Natural killer cell (primary cell): ENCODE data around the gene LRIT2. TPM values are rescaled to one million over a fixed set of nuclear protein-coding genes. Genes with fewer than 3 reads are reported as not detected.

Experiments
- ATAC-seq, 3 donors: fragments of 150-1000 bp in 2 of 3; fragments of 200-7000 bp in 1 of 3; cut with Tn5 transposase; 1 replicate in 1 of 3; 2 replicates in 2 of 3; pipeline ENCODE4 v1.10.0; 2021; ENCODE audit warnings: mild to moderate bottlenecking in 2 of 3, moderate library complexity in 2 of 3
- DNase-seq, 2 donors: peaks; one replicate each; pipeline versions ENCODE4 v3.0.0 to v3.0.0-alpha.2; 2013 to 2021; ENCODE audit warnings: mixed read lengths in 1 of 2
- H3K27ac ChIP-seq: one replicate; pipeline ENCODE4 v1.5.1; 2013; ENCODE audit warnings: mild to moderate bottlenecking, low read length
- H3K27me3 ChIP-seq: one replicate; pipeline ENCODE4 v1.6.1; 2013; ENCODE audit warnings: low read length; ENCODE audit not compliant: control insufficient read depth, insufficient read depth
- H3K36me3 ChIP-seq: one replicate; pipeline ENCODE4 v1.6.1; 2013; ENCODE audit warnings: low read length; ENCODE audit not compliant: control insufficient read depth, insufficient read depth
- H3K4me1 ChIP-seq: one replicate; pipeline ENCODE4 v1.6.1; 2013; ENCODE audit warnings: low read length; ENCODE audit not compliant: control insufficient read depth, insufficient read depth
- H3K4me3 ChIP-seq: one replicate; pipeline ENCODE4 v1.5.1; 2013; ENCODE audit warnings: low read length
- H3K9me3 ChIP-seq: one replicate; pipeline ENCODE4 v1.6.1; 2013; ENCODE audit warnings: low read length; ENCODE audit not compliant: control insufficient read depth, insufficient read depth
- H3K27ac Mint-ChIP-seq, 2 donors: one replicate each; pipeline ENCODE4 v1.8.0; 2022; ENCODE audit warnings: mild to moderate bottlenecking in 2 of 2, mixed read lengths in 2 of 2, moderate library complexity in 1 of 2
- H3K27me3 Mint-ChIP-seq, 2 donors: one replicate each; pipeline ENCODE4 v1.8.0; 2022; ENCODE audit warnings: low read depth in 2 of 2, mixed read lengths in 2 of 2
- H3K36me3 Mint-ChIP-seq: one replicate; pipeline ENCODE4 v1.8.0; 2022; ENCODE audit warnings: mixed read lengths
- H3K4me1 Mint-ChIP-seq, 2 donors: one replicate each; pipeline ENCODE4 v1.8.0; 2022; ENCODE audit warnings: mixed read lengths in 2 of 2
- H3K4me3 Mint-ChIP-seq: one replicate; pipeline ENCODE4 v1.8.0; 2022; ENCODE audit warnings: mild to moderate bottlenecking, moderate library complexity, mixed read lengths
- H3K9me3 Mint-ChIP-seq, 2 donors: one replicate each; pipeline ENCODE4 v1.8.0; 2022; ENCODE audit warnings: mixed read lengths in 2 of 2
- WGBS: methylation state at CpG from one replicate; pipeline ENCODE4 v1.1.7; 2013; ENCODE audit warnings: missing lambda C conversion rate; ENCODE audit not compliant: insufficient coverage; 5-methylcytosine and 5-hydroxymethylcytosine counted together
- intact Hi-C: fragments of 100-400 bp; cut with micrococcal nuclease; formaldehyde crosslinking; loops from one replicate; pipeline ENCODE4 v1.14.2; 2022
- total RNA-seq, 4 donors: library from RNA; stranded (reverse); fragments of 120-200 nt in 1 of 4; gene quantifications; one replicate each; pipeline versions ENCODE4 v1.2.3 to v1.2.4, GENCODE V29; 2013 to 2022
- TF ChIP-seq, protein P1 (sequence below): fragments of 200-600 bp; IDR thresholded peaks from one replicate; pipeline ENCODE4 v1.8.0; 2022; ENCODE audit warnings: antibody characterized with exemption

Gene LRIT2
- total RNA-seq, 3 donors from 2014 or later (not counting 1 experiment from before 2014, with no cell fraction given): not detected

DNA sequence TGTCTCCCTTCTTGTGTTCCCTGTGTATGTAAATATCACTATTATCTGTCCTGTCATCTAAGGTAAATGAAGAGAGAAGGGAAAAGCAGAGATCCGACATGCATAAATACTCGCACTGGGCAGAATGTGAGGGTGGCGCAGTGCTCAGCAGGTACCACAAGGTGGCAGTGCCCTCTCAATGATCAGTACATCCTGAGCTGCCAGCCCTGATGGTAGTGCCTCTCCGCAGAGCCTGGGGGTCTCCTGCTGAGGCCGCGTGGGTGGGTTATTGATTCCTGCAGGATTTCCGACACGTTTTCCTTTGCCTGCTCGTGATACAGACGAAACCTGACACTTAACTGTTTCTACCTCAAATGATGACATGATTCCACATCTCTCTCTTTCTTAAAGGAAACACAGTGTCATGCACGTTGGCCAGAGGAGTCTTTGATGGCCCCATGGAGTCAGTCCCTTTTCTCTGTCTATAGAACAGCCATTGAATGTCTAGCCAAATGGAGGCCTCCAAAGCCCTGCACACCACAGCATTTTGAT is 39.3 kb upstream of the LRIT2 start:
- 10% methylated on average over 11 of the region's 11 CpGs for WGBS
- no peaks in the 10 kb centered on the region for H3K36me3 Mint-ChIP-seq
- H3K27me3 ChIP-seq: no peaks in the 10 kb centered on the region
- no peak overlapping the region for H3K4me3 ChIP-seq
- ATAC-seq (peak; percentile 84 to 98 (median 96)), DNase-seq (peak; percentile 62 to 85)
- no peaks in the 10 kb centered on the region for H3K9me3 ChIP-seq
- TF ChIP-seq, protein P1, sequence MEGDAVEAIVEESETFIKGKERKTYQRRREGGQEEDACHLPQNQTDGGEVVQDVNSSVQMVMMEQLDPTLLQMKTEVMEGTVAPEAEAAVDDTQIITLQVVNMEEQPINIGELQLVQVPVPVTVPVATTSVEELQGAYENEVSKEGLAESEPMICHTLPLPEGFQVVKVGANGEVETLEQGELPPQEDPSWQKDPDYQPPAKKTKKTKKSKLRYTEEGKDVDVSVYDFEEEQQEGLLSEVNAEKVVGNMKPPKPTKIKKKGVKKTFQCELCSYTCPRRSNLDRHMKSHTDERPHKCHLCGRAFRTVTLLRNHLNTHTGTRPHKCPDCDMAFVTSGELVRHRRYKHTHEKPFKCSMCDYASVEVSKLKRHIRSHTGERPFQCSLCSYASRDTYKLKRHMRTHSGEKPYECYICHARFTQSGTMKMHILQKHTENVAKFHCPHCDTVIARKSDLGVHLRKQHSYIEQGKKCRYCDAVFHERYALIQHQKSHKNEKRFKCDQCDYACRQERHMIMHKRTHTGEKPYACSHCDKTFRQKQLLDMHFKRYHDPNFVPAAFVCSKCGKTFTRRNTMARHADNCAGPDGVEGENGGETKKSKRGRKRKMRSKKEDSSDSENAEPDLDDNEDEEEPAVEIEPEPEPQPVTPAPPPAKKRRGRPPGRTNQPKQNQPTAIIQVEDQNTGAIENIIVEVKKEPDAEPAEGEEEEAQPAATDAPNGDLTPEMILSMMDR: peak; percentile 97
- intact Hi-C loops: loop anchor here (1.0 to 5.0 kb wide), 3 partner anchors 68 to 273 kb away; no protein-coding TSS in a partner anchor
- no peak overlapping the region for H3K27ac Mint-ChIP-seq
- peaks cover 25 to 33% of the 10 kb centered on the region in 2 donors for H3K27me3 Mint-ChIP-seq
- peaks cover 12 to 16% of the 10 kb centered on the region in 2 donors for H3K4me1 Mint-ChIP-seq
- no peaks in the 10 kb centered on the region for H3K9me3 Mint-ChIP-seq
- H3K4me3 Mint-ChIP-seq: no peak overlapping the region
- H3K27ac ChIP-seq: no peak overlapping the region
- peaks cover 5% of the 10 kb centered on the region for H3K4me1 ChIP-seq
- H3K36me3 ChIP-seq: no peaks in the 10 kb centered on the region

DNA sequence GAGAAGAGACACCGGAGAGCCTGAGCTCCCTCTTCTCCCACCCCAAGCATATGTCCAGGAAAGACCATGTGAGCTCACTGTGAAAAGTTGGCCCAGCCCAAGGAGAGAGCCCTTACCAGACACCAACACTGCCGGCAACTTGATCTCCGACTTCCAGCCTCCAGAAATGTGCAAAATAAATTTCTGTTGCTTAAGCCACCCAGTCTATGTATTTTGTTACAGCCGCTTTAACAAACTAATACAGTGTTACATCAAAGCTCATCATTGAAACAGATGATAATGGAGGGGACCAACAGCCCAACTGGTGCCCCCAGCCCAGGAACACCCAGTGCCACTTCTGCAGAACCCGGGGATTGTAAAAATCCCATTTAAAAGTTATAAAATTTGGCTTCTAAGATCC is 38.4 kb upstream of the LRIT2 start:
- H3K27ac ChIP-seq: no peak overlapping the region
- Mint-ChIP-seq H3K27ac (no peak overlapping the region), H3K4me1 (peaks cover 12 to 16% of the 10 kb centered on the region in 2 donors), H3K9me3 (no peaks in the 10 kb centered on the region), H3K4me3 (no peak overlapping the region), H3K27me3 (peaks cover 23 to 33% of the 10 kb centered on the region in 2 donors), H3K36me3 (no peaks in the 10 kb centered on the region)
- no peak for ATAC-seq
- no peaks in the 10 kb centered on the region for H3K36me3 ChIP-seq
- no peaks in the 10 kb centered on the region for H3K27me3 ChIP-seq
- no peak for DNase-seq
- H3K4me3 ChIP-seq: no peak overlapping the region
- WGBS: 93% methylated on average over 5 of the region's 5 CpGs
- TF ChIP-seq, protein P1: no peak
- intact Hi-C loops: loop anchor here (1.0 kb wide), 1 partner anchor 274 kb away; no protein-coding TSS in a partner anchor
- H3K4me1 ChIP-seq: peaks cover 5% of the 10 kb centered on the region
- H3K9me3 ChIP-seq: no peaks in the 10 kb centered on the region

DNA sequence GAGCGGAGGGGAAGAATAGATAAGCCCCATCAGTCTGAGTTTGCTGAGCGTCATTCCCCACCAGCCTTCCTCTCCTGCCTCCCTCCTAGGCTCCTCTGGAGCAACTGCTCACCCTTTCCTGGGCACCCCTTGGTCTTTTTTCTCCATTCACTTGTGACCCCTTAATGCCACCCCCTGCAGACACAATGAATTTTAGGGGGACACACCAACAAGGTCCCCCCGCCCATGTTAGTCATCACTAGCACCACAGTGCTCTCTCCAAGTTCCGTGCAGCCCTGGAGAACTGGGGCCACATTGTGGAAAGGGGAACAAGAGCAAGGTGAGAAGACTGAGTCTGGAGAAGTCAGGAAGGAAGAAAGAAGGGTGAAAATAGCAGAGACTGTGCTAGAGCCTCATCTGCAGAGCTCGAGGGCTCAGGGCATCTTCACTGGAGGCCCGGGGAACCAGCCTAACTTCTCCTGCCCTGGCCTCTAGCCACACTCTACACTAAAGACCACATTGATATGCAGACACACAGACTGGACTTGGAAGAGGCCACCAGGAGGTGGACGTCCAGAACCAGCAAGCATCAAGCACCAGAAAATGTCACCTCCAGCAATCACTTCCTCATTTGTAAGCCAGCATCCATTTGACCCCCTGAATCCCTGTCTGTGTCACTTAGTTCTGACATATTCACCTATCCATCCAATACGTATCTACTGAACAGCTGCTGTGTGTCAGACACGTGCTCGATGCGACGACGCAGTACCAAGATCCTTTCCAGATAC is 37.0 kb upstream of the LRIT2 start:
- ATAC-seq (no peak), DNase-seq (no peak)
- H3K27ac ChIP-seq: no peak overlapping the region
- Mint-ChIP-seq H3K9me3 (no peaks in the 10 kb centered on the region), H3K27me3 (peaks cover 24 to 30% of the 10 kb centered on the region in 2 donors), H3K36me3 (no peaks in the 10 kb centered on the region), H3K27ac (no peak overlapping the region), H3K4me1 (peaks cover 6 to 9% of the 10 kb centered on the region in 2 donors), H3K4me3 (no peak overlapping the region)
- intact Hi-C loops: no loop called here
- no peak overlapping the region for H3K4me3 ChIP-seq
- no peaks in the 10 kb centered on the region for H3K27me3 ChIP-seq
- WGBS: 77% methylated on average over 13 of the region's 13 CpGs
- peaks cover 5% of the 10 kb centered on the region for H3K4me1 ChIP-seq
- TF ChIP-seq, protein P1: no peak
- H3K36me3 ChIP-seq: no peaks in the 10 kb centered on the region
- H3K9me3 ChIP-seq: no peaks in the 10 kb centered on the region
